ENCODE results near the gene ETV7. TPM values are rescaled to one million over a fixed set of nuclear protein-coding genes. Genes with fewer than 3 reads are reported as not detected.

ETV7 gene
- total RNA-seq, result 10 to 100 TPM; 20.7 to 21.9 TPM

DNA sequence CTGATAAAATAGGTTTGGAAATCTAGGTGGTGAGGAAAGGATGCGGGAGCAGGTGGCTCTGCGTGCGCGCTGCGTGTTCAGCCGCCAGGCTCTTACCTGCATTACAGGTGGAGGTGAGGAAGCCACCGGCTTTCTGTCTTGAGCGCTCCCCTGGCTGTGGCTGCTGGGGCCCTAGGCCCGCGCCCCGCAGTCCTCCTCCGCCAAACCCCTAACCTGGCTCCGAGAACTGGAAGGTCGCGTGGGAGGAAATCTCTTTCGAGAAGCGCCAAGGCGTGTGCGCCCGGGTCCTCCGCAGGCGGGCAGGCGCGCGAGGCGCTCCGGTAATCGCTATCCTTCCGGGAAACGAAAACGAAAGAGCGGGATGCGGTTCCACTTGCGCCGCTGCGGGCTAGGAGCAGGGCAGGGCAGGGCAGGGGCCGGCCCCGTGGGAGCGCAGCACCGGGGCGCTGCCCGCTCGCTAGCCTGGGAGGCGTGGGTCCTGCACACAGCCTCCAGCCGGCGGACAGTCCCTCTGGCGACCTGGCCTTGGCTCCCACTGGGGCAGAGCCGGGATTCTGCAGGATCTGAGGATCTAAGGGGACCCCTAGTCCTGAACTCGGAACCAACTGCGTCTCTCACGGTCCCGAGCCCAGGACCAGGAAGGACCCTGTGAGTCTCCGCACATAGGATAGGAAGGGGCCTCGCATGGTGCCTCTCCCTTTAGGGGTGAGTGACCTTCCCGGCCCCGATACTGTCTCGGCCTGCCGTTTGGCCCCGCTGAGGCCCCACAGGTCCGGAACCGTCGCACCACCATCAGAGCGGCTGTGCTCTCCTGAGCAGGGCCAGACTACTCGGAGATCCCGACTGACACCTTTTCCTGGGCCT is at the start of gene ETV7:
TSS of gene ETV7 (minus strand) at position 230 of the 864 bp plus-strand sequence. CDS start at position 102, 128 bp downstream.
- CTCF ChIA-PET, result interaction anchor here (1.3 to 1.4 kb wide), 2 partner anchors 27 to 41 kb away, joined by 3 to 6 read pairs; no protein-coding TSS in a partner anchor
- POLR2A ChIA-PET, result interaction anchor here (0.5 to 2.3 kb wide), 8 partner anchors 9 to 355 kb away, joined by 3 to 12 read pairs (median 4); partner anchors contain the start of genes KCTD20 and PXT1
- peak within 1 kb of the TSS; percentile 89 for H3K27ac Mint-ChIP-seq

GRCh38 chr6:36436466-36436865 is 49.0 kb upstream of the ETV7 start:
- ChIA-PET CTCF (no interaction called here), POLR2A (no interaction called here)
- Mint-ChIP-seq H3K27ac (no peak overlapping the region), H3K36me3 (ENCODE audit: low read depth) (no peaks in the 10 kb centered on the region), H3K9me3 (no peaks in the 10 kb centered on the region), H3K4me3 (no peak overlapping the region), H3K4me1 (peaks cover 20% of the 10 kb centered on the region), H3K27me3 (no peaks in the 10 kb centered on the region)
- DNase-seq, result no peak

More for the DNA sequence above, at the start of gene ETV7:
- peak; percentile 74 for DNase-seq
- peak within 1 kb of the TSS; percentile 99 for H3K4me3 Mint-ChIP-seq
- peaks cover 53% of the 10 kb centered on the region for H3K4me1 Mint-ChIP-seq
- H3K36me3 Mint-ChIP-seq (ENCODE audit: low read depth), result peaks cover 36% of the 10 kb centered on the region
- H3K27me3 Mint-ChIP-seq, result peaks cover 18% of the 10 kb centered on the region
- no peaks in the 10 kb centered on the region for H3K9me3 Mint-ChIP-seq

DNA sequence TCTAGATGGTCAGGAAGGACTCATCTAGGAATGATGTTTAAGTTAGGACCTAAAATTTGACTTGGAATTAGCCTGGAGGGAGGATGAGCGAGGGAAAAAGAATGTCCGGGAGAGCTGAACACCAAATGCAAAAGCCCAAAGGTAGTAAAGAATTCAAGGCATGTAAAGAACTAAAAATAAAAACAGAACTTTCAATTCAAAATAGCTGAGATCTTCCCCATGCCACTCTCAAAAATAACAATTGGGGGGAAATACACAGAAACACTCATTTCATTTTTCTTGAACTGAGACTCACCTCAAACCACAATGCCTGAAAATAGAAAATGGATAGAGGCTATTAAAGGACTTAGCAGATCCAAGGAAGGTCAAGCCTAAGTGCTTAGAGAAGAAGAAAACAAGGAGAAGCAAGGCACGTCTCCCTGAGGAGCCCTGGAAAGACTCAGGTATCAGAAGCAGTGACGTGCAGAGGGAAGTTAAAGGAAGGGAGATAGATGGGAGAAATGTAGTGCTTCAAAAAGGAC is 44.7 kb upstream of the ETV7 start:
- Mint-ChIP-seq H3K4me3 (no peak overlapping the region), H3K9me3 (no peaks in the 10 kb centered on the region), H3K27ac (no peak overlapping the region), H3K4me1 (peaks cover 9% of the 10 kb centered on the region), H3K36me3 (ENCODE audit: low read depth) (no peaks in the 10 kb centered on the region), H3K27me3 (no peaks in the 10 kb centered on the region)
- CTCF ChIA-PET, result interaction anchor here (3.2 kb wide), 1 partner anchor 9 kb away, joined by 11 read pairs; no protein-coding TSS in a partner anchor
- DNase-seq, result no peak
- POLR2A ChIA-PET, result no interaction called here

DNA sequence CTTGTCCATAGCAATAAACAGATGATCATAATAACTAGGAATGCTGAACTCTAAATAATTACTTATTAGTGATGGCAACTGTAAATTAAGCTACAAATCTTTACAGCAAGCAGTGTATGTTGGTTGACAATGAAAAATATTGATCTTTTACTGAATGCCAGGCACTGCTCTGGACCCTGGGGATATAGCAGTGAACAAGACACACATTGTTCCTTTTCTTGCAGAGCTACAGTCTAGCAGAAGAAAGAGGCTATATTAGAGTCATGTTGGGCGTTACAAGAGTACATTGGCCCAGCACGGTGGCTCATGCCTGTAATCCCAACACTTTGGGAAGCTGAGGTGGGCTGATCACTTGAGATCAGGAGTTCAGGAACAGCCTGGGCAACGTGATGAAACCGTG is 43.7 kb upstream of the ETV7 start:
- Mint-ChIP-seq H3K36me3 (ENCODE audit: low read depth) (no peaks in the 10 kb centered on the region), H3K4me3 (no peak overlapping the region), H3K27ac (no peak overlapping the region), H3K4me1 (peaks cover 6% of the 10 kb centered on the region), H3K9me3 (no peaks in the 10 kb centered on the region), H3K27me3 (no peaks in the 10 kb centered on the region)
- CTCF ChIA-PET, result interaction anchor here (0.6 to 3.2 kb wide), 4 partner anchors 8 to 351 kb away, joined by 3 to 15 read pairs (median 8); no protein-coding TSS in a partner anchor
- DNase-seq, result no peak
- POLR2A ChIA-PET, result no interaction called here

DNA sequence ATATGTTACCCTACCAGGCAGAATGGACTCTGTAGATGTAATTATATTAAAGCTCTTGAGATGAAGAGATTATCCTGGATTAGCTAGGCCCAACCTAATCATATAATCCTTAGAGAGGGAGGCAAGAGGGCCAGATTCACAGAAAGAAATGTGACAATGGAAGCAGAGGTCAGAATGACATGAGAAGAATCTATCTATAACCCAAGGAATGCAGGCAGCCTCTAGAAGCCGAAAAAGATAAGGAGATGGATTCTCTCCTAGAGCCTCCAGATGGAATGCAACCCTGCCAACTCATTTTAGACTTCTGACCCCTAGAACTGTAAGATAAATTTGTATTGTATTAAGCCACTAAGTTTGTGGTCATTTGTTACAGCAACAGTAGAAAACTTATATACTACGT is 42.9 kb upstream of the ETV7 start:
- H3K4me1 Mint-ChIP-seq, result peaks cover 5% of the 10 kb centered on the region
- H3K36me3 Mint-ChIP-seq (ENCODE audit: low read depth), result no peaks in the 10 kb centered on the region
- POLR2A ChIA-PET, result no interaction called here
- no peaks in the 10 kb centered on the region for H3K27me3 Mint-ChIP-seq
- DNase-seq, result no peak
- no peaks in the 10 kb centered on the region for H3K9me3 Mint-ChIP-seq
- H3K27ac Mint-ChIP-seq, result no peak overlapping the region
- no peak overlapping the region for H3K4me3 Mint-ChIP-seq
- CTCF ChIA-PET, result interaction anchor here (0.8 to 3.9 kb wide), 7 partner anchors 9 to 352 kb away, joined by 4 to 26 read pairs (median 6); no protein-coding TSS in a partner anchor

DNA sequence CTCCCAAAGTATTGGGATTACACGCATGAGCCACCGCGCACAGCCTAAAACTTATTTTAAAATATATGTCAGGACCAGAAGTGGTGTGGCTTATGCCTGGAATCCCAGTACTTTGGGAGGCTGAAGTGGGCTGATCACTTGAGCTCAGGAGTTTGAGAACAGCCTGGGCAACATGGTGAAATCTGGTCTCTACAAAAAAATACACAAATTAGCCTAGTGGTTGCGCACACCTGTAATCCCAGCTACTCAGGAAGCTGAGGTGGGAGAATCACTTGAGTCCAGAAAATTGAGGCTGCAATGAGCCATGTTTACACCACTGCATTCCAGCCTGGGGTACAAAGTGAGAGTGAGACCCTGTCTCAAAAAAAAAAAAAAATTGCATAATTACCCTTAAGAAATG is 41.4 kb upstream of the ETV7 start:
- ChIA-PET CTCF (interaction anchor here (0.6 to 3.9 kb wide), 22 partner anchors 9 to 330 kb away, joined by 3 to 26 read pairs (median 4); no protein-coding TSS in a partner anchor), POLR2A (interaction anchor here (1.0 to 1.1 kb wide), 2 partner anchors 14 to 81 kb away, joined by 3 read pairs; partner anchors contain the start of gene KCTD20)
- DNase-seq, result no peak
- no peaks in the 10 kb centered on the region for H3K27me3 Mint-ChIP-seq
- no peak overlapping the region for H3K27ac Mint-ChIP-seq
- H3K9me3 Mint-ChIP-seq, result no peaks in the 10 kb centered on the region
- H3K4me1 Mint-ChIP-seq, result peaks cover 10% of the 10 kb centered on the region
- H3K36me3 Mint-ChIP-seq (ENCODE audit: low read depth), result no peaks in the 10 kb centered on the region
- no peak overlapping the region for H3K4me3 Mint-ChIP-seq

DNA sequence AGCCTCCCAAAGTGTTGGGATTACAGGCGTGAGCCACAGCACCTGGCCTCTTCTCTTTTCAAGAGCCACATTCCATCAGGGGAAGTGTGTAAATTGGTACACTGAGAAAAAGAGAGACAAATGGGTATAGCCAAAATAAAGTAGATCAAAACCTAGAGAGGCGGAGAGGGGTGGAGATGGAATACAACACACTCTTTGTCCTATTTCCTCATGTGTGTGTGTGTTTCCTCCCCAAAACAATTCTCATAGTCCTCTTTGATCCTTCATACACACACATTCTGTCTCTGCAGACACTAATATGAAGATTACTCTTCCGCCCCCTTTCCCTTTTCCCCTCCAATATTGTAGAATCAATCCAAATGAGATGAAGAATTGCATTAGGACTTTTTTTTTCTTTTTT is 39.2 kb upstream of the ETV7 start:
- POLR2A ChIA-PET, result no interaction called here

GRCh38 chr6:36423101-36423824 is 35.8 kb upstream of the ETV7 start:
- peaks cover 23% of the 10 kb centered on the region for H3K4me1 Mint-ChIP-seq
- DNase-seq, result peak; percentile 98
- H3K9me3 Mint-ChIP-seq, result no peaks in the 10 kb centered on the region
- ChIA-PET POLR2A (interaction anchor here (0.8 to 2.2 kb wide), 21 partner anchors 13 to 396 kb away, joined by 3 to 19 read pairs (median 5); partner anchors contain the start of genes CDKN1A, ETV7, KCTD20 and MAPK14), CTCF (interaction anchor here (0.6 to 1.7 kb wide), 26 partner anchors 9 to 396 kb away, joined by 3 to 12 read pairs (median 4); partner anchors contain the start of genes MAPK14 and STK38)
- no peaks in the 10 kb centered on the region for H3K36me3 Mint-ChIP-seq (ENCODE audit: low read depth)
- H3K27ac Mint-ChIP-seq, result peak overlapping the region; percentile 77
- peaks cover 1% of the 10 kb centered on the region for H3K27me3 Mint-ChIP-seq
- H3K4me3 Mint-ChIP-seq, result peak overlapping the region; percentile 81

More for the DNA sequence above, 39.2 kb upstream of the ETV7 start:
- no peaks in the 10 kb centered on the region for H3K36me3 Mint-ChIP-seq (ENCODE audit: low read depth)
- no peaks in the 10 kb centered on the region for H3K9me3 Mint-ChIP-seq
- H3K27ac Mint-ChIP-seq, result no peak overlapping the region
- peaks cover 21% of the 10 kb centered on the region for H3K4me1 Mint-ChIP-seq
- H3K27me3 Mint-ChIP-seq, result no peaks in the 10 kb centered on the region
- no peak overlapping the region for H3K4me3 Mint-ChIP-seq
- DNase-seq, result no peak
- CTCF ChIA-PET, result no interaction called here

- H3K27me3 Mint-ChIP-seq, result peaks cover 1% of the 10 kb centered on the region
- H3K9me3 Mint-ChIP-seq, result no peaks in the 10 kb centered on the region
- H3K36me3 Mint-ChIP-seq (ENCODE audit: low read depth), result no peaks in the 10 kb centered on the region
- peak overlapping the region; percentile 77 for H3K27ac Mint-ChIP-seq
- CTCF ChIA-PET, result interaction anchor here (0.8 to 1.7 kb wide), 14 partner anchors 10 to 395 kb away, joined by 3 to 12 read pairs (median 4); partner anchors contain the start of gene MAPK14
- DNase-seq, result no peak
- POLR2A ChIA-PET, result interaction anchor here (0.8 to 2.2 kb wide), 19 partner anchors 12 to 395 kb away, joined by 3 to 19 read pairs (median 5); partner anchors contain the start of genes CDKN1A, ETV7, KCTD20 and MAPK14
- peaks cover 23% of the 10 kb centered on the region for H3K4me1 Mint-ChIP-seq
- H3K4me3 Mint-ChIP-seq, result peak overlapping the region; percentile 81
Observed at GRCh38 chr6:36422714-36423100, 35.2 kb upstream of the ETV7 start.

- no peaks in the 10 kb centered on the region for H3K36me3 Mint-ChIP-seq (ENCODE audit: low read depth)
- no peak overlapping the region for H3K4me3 Mint-ChIP-seq
- DNase-seq, result no peak
- H3K9me3 Mint-ChIP-seq, result no peaks in the 10 kb centered on the region
- CTCF ChIA-PET, result interaction anchor here (1.1 to 1.6 kb wide), 5 partner anchors 9 to 340 kb away, joined by 3 to 14 read pairs (median 3); no protein-coding TSS in a partner anchor
- POLR2A ChIA-PET, result no interaction called here
- no peak overlapping the region for H3K27ac Mint-ChIP-seq
- peaks cover 21% of the 10 kb centered on the region for H3K4me1 Mint-ChIP-seq
- peaks cover 5% of the 10 kb centered on the region for H3K27me3 Mint-ChIP-seq
Observed at GRCh38 chr6:36419310-36419709, 31.8 kb upstream of the ETV7 start.

DNA sequence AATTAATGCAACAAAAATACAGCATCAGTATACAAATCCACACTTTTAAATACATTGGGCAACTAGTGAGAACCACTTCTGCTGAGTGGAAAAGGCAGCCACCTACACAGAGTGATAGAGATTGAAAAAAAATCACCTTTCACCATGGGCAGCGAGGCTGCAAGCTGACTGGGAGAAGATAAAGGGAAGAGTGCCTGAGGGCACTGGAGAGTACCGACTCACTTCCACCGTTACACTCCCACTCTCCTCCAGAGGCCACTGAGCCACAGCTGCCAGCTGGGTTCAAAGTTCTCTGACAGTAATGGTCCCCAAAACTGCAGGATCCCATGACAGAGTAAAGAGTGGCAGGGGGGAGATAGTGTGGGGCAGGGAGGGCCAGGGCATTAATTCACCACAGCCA is 31.1 kb upstream of the ETV7 start:
- ChIA-PET CTCF (interaction anchor here (1.1 to 1.6 kb wide), 5 partner anchors 10 to 341 kb away, joined by 3 to 14 read pairs (median 3); no protein-coding TSS in a partner anchor), POLR2A (no interaction called here)

DNA sequence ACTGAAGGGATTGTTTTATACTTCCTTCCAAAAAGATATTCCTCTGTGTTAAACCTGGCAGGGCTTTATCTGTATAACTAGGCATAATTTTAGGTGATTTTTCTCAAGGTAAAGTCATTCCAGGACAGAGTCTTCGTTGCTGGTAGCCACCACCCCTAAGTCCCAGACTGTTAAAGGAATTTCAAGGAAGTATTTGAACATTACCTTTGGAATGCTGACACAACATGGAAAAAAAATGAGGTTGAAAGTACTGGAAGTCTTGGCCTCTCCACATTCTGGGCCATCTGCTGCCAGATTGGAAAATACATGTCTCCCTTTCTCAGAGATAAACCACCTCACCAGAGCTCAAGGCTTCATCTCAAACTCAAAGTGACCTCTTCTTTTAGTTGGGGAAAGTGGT is 27.0 kb upstream of the ETV7 start:
- peaks cover 13% of the 10 kb centered on the region for H3K27me3 Mint-ChIP-seq
- peaks cover 1% of the 10 kb centered on the region for H3K4me1 Mint-ChIP-seq
- POLR2A ChIA-PET, result no interaction called here
- H3K4me3 Mint-ChIP-seq, result no peak overlapping the region
- DNase-seq, result no peak
- H3K27ac Mint-ChIP-seq, result no peak overlapping the region
- peaks cover 9% of the 10 kb centered on the region for H3K9me3 Mint-ChIP-seq
- CTCF ChIA-PET, result interaction anchor here (1.3 kb wide), 1 partner anchor 9 kb away, joined by 3 read pairs; no protein-coding TSS in a partner anchor
- no peaks in the 10 kb centered on the region for H3K36me3 Mint-ChIP-seq (ENCODE audit: low read depth)

More for the DNA sequence above, 31.1 kb upstream of the ETV7 start:
- H3K4me3 Mint-ChIP-seq, result no peak overlapping the region
- H3K36me3 Mint-ChIP-seq (ENCODE audit: low read depth), result no peaks in the 10 kb centered on the region
- H3K9me3 Mint-ChIP-seq, result peaks cover 3% of the 10 kb centered on the region
- H3K27me3 Mint-ChIP-seq, result peaks cover 8% of the 10 kb centered on the region
- H3K27ac Mint-ChIP-seq, result no peak overlapping the region
- peaks cover 14% of the 10 kb centered on the region for H3K4me1 Mint-ChIP-seq
- no peak for DNase-seq
